Neural progenitor cell (in vitro differentiated cells): ENCODE data around the gene IGSF6.

ENCODE experiments used
- EZH2 ChIP-seq: fragments of 200-600 bp; sonication (generic); IDR thresholded peaks from 2 replicates; pipeline ENCODE4 v1.6.1; 2017; ENCODE audit warnings: antibody characterized with exemption, mild to moderate bottlenecking, moderate library complexity
- EZH2phosphoT487 ChIP-seq: fragments of 200-600 bp; sonication (generic); IDR thresholded peaks from 2 replicates; pipeline ENCODE4 v1.6.1; 2017; ENCODE audit warnings: antibody characterized with exemption
- TF ChIP-seq, protein P1 (sequence below): fragments of 200-600 bp; sonication (generic); IDR thresholded peaks from 2 replicates; pipeline ENCODE4 v1.5.1; 2017; ENCODE audit warnings: antibody characterized with exemption, mild to moderate bottlenecking

DNA sequence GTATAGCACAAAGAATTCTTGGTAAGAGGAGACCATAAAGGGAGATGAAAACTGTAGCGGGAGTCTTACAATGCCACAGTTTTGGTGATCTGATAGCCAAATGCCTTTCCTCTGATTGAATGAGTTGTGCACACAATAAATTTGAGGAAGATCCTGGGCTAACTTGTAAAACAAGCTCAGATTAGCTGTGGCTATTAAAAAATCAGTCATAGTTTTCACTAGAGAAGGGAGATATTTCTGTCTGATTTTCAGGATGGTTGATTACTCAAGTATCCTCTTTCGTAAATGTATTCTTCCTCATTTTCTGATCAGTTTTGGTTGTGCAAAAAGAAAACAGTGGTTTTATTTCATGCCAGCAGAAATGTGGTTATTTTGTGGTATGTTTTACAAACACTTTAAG is 62.1 kb downstream of the IGSF6 start:
- no peak for TF ChIP-seq EZH2phosphoT487
- TF ChIP-seq, protein P1, sequence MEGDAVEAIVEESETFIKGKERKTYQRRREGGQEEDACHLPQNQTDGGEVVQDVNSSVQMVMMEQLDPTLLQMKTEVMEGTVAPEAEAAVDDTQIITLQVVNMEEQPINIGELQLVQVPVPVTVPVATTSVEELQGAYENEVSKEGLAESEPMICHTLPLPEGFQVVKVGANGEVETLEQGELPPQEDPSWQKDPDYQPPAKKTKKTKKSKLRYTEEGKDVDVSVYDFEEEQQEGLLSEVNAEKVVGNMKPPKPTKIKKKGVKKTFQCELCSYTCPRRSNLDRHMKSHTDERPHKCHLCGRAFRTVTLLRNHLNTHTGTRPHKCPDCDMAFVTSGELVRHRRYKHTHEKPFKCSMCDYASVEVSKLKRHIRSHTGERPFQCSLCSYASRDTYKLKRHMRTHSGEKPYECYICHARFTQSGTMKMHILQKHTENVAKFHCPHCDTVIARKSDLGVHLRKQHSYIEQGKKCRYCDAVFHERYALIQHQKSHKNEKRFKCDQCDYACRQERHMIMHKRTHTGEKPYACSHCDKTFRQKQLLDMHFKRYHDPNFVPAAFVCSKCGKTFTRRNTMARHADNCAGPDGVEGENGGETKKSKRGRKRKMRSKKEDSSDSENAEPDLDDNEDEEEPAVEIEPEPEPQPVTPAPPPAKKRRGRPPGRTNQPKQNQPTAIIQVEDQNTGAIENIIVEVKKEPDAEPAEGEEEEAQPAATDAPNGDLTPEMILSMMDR = no peak
- no peak for TF ChIP-seq EZH2
